Measurements from ENCODE around the gene CDH23. TPM values are rescaled to one million over a fixed set of nuclear protein-coding genes. Genes with fewer than 3 reads are reported as not detected.

The CDH23 gene
- total RNA-seq, 1 experiment from 2014 or later = 2.1 TPM

DNA sequence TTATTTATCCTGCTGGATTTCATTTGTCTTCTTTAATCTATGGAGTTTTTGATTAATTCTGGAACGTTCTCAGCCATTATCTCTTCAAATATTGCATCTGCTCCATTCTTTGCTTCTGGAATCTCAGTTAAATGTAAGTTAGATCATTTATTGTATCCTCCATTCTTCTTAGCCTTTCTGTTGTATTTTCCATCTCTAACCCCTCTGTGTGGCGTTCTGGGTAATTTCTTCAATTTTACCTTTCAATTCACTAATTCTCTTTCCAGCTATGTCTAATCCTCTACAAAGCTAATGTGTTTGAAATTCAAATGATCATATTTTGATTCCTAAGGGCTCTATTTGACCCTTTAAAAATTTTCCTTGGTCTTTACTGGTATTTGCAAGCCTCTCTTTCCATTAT lies 92.4 kb downstream of the CDH23 start:
- no peaks in the 10 kb centered on the region for H3K79me2 ChIP-seq (ENCODE audit: low read length)
- no peak overlapping the region for H3K4me2 ChIP-seq (ENCODE audit: low read depth, low read length, poor library complexity, severe bottlenecking)
- H3K9ac ChIP-seq (ENCODE audit: low read length) = no peak overlapping the region
- no peaks in the 10 kb centered on the region for H3K4me1 ChIP-seq (ENCODE audit: low read length)
- H3K9me3 ChIP-seq (ENCODE audit: low read length) = no peaks in the 10 kb centered on the region
- no peaks in the 10 kb centered on the region for H3K27me3 ChIP-seq (ENCODE audit: low read length)
- DNase-seq = no peak
- H2AFZ ChIP-seq (ENCODE audit: low read length) = no peak overlapping the region
- H3K27ac ChIP-seq (ENCODE audit: low read length) = no peak overlapping the region
- H4K20me1 ChIP-seq (ENCODE audit: insufficient read depth, low read depth, low read length) = no peaks in the 10 kb centered on the region
- H3K4me3 ChIP-seq (ENCODE audit: low read length) = no peak overlapping the region
- no peaks in the 10 kb centered on the region for H3K9me2 ChIP-seq (replicated peaks; ENCODE audit: insufficient read depth, low read length)
- no peaks in the 10 kb centered on the region for H3K36me3 ChIP-seq (ENCODE audit: insufficient read depth, low read length)

DNA sequence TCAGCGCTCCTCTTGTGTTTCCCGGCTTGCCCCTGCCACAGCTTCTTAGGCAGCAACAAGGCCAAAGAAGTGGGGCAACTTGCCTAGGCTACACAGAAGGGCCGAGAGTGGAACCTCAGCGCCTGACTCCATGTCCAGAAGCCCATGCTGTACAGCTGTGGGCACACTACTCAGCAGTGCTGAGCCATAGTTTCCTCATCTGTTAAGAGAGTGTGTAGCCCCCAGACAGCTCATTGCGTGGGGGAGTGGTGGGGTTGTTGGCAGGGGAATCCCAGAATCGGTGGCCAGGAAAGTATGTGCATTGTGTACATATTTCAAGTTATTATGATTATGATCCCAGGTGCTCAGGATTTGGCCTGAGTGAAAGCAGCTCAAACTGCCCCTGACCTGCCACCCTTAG lies 96.2 kb downstream of the CDH23 start:
- Histone ChIP-seq H3K36me3 (ENCODE audit: insufficient read depth, low read length) (no peaks in the 10 kb centered on the region), H3K27me3 (ENCODE audit: low read length) (no peaks in the 10 kb centered on the region), H3K9ac (ENCODE audit: low read length) (no peak overlapping the region), H3K27ac (ENCODE audit: low read length) (no peak overlapping the region), H3K4me1 (ENCODE audit: low read length) (no peaks in the 10 kb centered on the region), H3K79me2 (ENCODE audit: low read length) (no peaks in the 10 kb centered on the region), H3K4me3 (ENCODE audit: low read length) (no peak overlapping the region), H2AFZ (ENCODE audit: low read length) (no peak overlapping the region), H3K9me2 (replicated peaks; ENCODE audit: insufficient read depth, low read length) (no peaks in the 10 kb centered on the region), H4K20me1 (ENCODE audit: insufficient read depth, low read depth, low read length) (no peaks in the 10 kb centered on the region), H3K4me2 (ENCODE audit: low read depth, low read length, poor library complexity, severe bottlenecking) (no peak overlapping the region), H3K9me3 (ENCODE audit: low read length) (no peaks in the 10 kb centered on the region)
- no peak for DNase-seq

DNA sequence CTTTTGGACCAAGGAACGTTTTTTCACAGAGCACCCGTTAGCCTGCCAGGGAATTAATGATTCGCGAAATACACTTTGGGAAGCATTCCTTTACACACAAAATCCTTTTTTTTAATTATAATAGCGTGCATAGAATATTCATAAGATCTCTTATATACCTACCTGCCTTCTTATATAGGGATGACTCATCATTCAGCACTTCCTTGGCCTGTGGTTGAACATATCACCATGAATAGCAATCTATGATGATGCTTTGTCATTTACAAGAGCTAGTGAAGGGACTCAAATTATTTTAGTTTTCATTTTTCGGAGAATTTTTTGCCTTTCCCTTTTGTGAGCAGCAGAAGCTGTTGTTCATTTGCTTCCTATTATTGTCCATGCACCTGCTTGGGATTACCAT lies 97.0 kb downstream of the CDH23 start:
- Histone ChIP-seq H3K27ac (ENCODE audit: low read length) (no peak overlapping the region), H2AFZ (ENCODE audit: low read length) (no peak overlapping the region), H4K20me1 (ENCODE audit: insufficient read depth, low read depth, low read length) (no peaks in the 10 kb centered on the region), H3K4me3 (ENCODE audit: low read length) (no peak overlapping the region), H3K27me3 (ENCODE audit: low read length) (no peaks in the 10 kb centered on the region), H3K4me1 (ENCODE audit: low read length) (no peaks in the 10 kb centered on the region), H3K36me3 (ENCODE audit: insufficient read depth, low read length) (no peaks in the 10 kb centered on the region), H3K9me2 (replicated peaks; ENCODE audit: insufficient read depth, low read length) (no peaks in the 10 kb centered on the region), H3K9ac (ENCODE audit: low read length) (no peak overlapping the region), H3K9me3 (ENCODE audit: low read length) (no peaks in the 10 kb centered on the region), H3K4me2 (ENCODE audit: low read depth, low read length, poor library complexity, severe bottlenecking) (no peak overlapping the region), H3K79me2 (ENCODE audit: low read length) (no peaks in the 10 kb centered on the region)
- DNase-seq = no peak

DNA sequence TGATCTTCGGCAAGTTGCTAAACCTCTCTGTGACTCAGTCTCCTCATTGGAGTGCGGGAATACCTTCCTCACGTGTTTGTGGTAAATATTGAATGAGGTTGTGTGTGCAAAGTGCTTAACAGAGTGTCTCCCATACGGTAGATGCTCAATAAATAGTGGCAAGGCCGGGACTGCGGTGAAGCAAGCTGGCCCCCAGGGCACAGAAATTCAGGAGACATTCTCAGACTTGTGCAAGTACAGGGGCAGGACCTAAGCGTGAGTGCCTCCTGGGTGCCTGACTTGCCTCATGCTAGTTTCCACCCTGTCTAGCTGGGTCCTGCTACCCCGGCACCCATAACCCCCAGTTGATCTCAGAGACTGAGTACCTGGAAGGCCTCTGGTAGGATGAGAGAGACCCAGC lies 97.8 kb downstream of the CDH23 start:
- Histone ChIP-seq H3K4me3 (ENCODE audit: low read length) (no peak overlapping the region), H3K27me3 (ENCODE audit: low read length) (no peaks in the 10 kb centered on the region), H3K9ac (ENCODE audit: low read length) (no peak overlapping the region), H3K79me2 (ENCODE audit: low read length) (no peaks in the 10 kb centered on the region), H4K20me1 (ENCODE audit: insufficient read depth, low read depth, low read length) (no peaks in the 10 kb centered on the region), H3K9me2 (replicated peaks; ENCODE audit: insufficient read depth, low read length) (no peaks in the 10 kb centered on the region), H3K9me3 (ENCODE audit: low read length) (no peaks in the 10 kb centered on the region), H3K27ac (ENCODE audit: low read length) (no peak overlapping the region), H3K4me2 (ENCODE audit: low read depth, low read length, poor library complexity, severe bottlenecking) (no peak overlapping the region), H2AFZ (ENCODE audit: low read length) (no peak overlapping the region), H3K36me3 (ENCODE audit: insufficient read depth, low read length) (no peaks in the 10 kb centered on the region), H3K4me1 (ENCODE audit: low read length) (no peaks in the 10 kb centered on the region)
- DNase-seq = no peak

DNA sequence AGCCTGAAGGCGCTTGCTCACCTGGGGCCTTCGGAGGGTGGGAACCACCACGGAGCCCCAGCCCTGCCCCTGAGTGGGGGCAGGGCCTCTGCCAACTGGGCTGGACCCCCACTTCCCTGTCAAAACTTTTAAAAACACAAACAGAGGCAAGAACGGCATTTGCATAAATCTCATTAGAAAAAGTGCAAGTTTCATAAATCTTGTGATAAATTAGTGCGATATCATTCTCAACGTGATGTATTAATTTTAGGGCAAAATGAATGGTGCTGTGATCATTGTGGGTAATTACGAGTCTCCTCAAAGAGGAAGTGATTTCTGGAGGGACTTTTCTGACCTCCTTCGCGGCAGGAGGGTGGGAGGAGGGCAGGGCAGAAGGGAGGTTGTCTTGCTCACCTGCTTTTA lies 98.3 kb downstream of the CDH23 start:
- no peak overlapping the region for H3K27ac ChIP-seq (ENCODE audit: low read length)
- no peak for DNase-seq
- H3K79me2 ChIP-seq (ENCODE audit: low read length) = no peaks in the 10 kb centered on the region
- no peaks in the 10 kb centered on the region for H3K9me3 ChIP-seq (ENCODE audit: low read length)
- no peaks in the 10 kb centered on the region for H4K20me1 ChIP-seq (ENCODE audit: insufficient read depth, low read depth, low read length)
- no peak overlapping the region for H3K4me2 ChIP-seq (ENCODE audit: low read depth, low read length, poor library complexity, severe bottlenecking)
- H3K9ac ChIP-seq (ENCODE audit: low read length) = no peak overlapping the region
- H3K27me3 ChIP-seq (ENCODE audit: low read length) = no peaks in the 10 kb centered on the region
- no peaks in the 10 kb centered on the region for H3K36me3 ChIP-seq (ENCODE audit: insufficient read depth, low read length)
- no peak overlapping the region for H2AFZ ChIP-seq (ENCODE audit: low read length)
- no peaks in the 10 kb centered on the region for H3K9me2 ChIP-seq (replicated peaks; ENCODE audit: insufficient read depth, low read length)
- H3K4me1 ChIP-seq (ENCODE audit: low read length) = no peaks in the 10 kb centered on the region
- H3K4me3 ChIP-seq (ENCODE audit: low read length) = no peak overlapping the region

DNA sequence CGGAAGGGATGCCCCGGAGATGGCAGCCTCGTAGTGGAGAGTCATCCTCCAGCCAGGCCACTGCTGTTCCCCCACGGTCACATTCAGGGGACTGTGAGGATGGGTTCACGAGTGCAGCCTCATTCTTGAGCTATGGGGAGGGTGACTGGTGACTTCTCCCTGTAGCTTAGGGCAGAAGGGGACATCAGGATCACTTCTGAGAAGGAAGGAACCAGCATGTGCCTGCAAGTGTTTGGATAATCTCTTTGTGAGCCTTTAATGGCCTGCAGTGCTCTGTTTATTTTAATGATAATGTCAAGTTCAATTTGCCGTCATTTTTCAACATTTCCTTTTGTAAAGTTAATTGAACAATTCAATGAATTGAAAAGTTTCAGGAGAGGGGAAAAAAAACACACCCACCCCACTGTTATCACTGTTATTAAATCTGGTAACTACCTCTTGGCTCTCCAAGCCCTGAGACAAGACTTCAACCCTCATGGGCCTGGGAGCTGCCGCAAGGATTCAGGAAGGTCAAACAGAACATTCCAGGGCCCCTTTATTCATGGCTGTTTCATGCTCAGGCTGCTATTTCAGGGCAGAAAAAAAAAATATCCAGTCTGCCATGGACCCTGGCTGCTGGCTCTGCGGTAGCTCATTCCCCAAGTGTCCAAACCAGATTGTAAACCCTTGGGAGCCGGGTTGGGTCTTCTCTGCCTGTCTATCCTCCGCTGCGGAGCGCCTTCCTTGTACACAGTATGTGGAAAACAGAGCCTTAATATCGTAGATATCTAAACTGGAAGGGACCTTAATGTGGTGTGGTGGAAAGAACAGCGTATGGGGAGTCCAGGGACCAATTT lies 100.4 kb downstream of the CDH23 start:
- H3K4me2 ChIP-seq (ENCODE audit: low read depth, low read length, poor library complexity, severe bottlenecking) = no peak overlapping the region
- H3K79me2 ChIP-seq (ENCODE audit: low read length) = no peaks in the 10 kb centered on the region
- H3K9me2 ChIP-seq (replicated peaks; ENCODE audit: insufficient read depth, low read length) = no peaks in the 10 kb centered on the region
- no peaks in the 10 kb centered on the region for H4K20me1 ChIP-seq (ENCODE audit: insufficient read depth, low read depth, low read length)
- no peak for DNase-seq
- H3K4me1 ChIP-seq (ENCODE audit: low read length) = no peaks in the 10 kb centered on the region
- H2AFZ ChIP-seq (ENCODE audit: low read length) = no peak overlapping the region
- no peak overlapping the region for H3K4me3 ChIP-seq (ENCODE audit: low read length)
- no peaks in the 10 kb centered on the region for H3K9me3 ChIP-seq (ENCODE audit: low read length)
- no peak overlapping the region for H3K27ac ChIP-seq (ENCODE audit: low read length)
- no peaks in the 10 kb centered on the region for H3K27me3 ChIP-seq (ENCODE audit: low read length)
- H3K36me3 ChIP-seq (ENCODE audit: insufficient read depth, low read length) = no peaks in the 10 kb centered on the region
- no peak overlapping the region for H3K9ac ChIP-seq (ENCODE audit: low read length)

DNA sequence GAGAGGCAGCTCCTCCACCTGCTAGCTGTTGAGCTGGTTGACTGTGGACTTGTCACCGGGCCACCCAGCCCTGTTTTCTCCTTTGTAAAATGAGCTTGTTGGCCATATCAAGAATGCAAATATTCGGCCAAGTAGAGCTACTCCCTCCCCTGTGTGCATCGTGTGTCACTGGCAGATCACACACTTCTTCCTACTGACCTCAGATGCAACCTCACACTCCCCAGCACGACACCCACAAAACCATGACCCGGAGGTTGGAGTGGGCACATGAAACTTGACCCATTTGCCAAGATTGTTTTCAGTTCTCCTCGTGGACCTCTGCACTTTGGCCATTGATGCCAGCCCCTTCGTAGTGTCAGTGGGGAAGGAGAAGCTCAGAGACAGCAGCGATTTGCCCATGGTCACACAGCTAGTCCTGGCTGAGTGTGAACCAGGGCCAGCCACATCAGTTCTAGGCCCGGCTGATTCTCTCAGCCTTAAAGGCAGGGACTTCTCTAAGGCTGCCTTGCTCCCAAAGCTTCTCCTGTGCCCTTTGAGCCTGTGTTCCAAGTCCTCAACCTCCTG lies 101.1 kb downstream of the CDH23 start:
- no peak overlapping the region for H3K4me3 ChIP-seq (ENCODE audit: low read length)
- no peak overlapping the region for H3K27ac ChIP-seq (ENCODE audit: low read length)
- no peaks in the 10 kb centered on the region for H4K20me1 ChIP-seq (ENCODE audit: insufficient read depth, low read depth, low read length)
- no peaks in the 10 kb centered on the region for H3K79me2 ChIP-seq (ENCODE audit: low read length)
- no peak overlapping the region for H3K9ac ChIP-seq (ENCODE audit: low read length)
- no peaks in the 10 kb centered on the region for H3K27me3 ChIP-seq (ENCODE audit: low read length)
- no peaks in the 10 kb centered on the region for H3K9me3 ChIP-seq (ENCODE audit: low read length)
- no peaks in the 10 kb centered on the region for H3K36me3 ChIP-seq (ENCODE audit: insufficient read depth, low read length)
- no peaks in the 10 kb centered on the region for H3K9me2 ChIP-seq (replicated peaks; ENCODE audit: insufficient read depth, low read length)
- H3K4me2 ChIP-seq (ENCODE audit: low read depth, low read length, poor library complexity, severe bottlenecking) = no peak overlapping the region
- no peaks in the 10 kb centered on the region for H3K4me1 ChIP-seq (ENCODE audit: low read length)
- no peak for DNase-seq
- no peak overlapping the region for H2AFZ ChIP-seq (ENCODE audit: low read length)

DNA sequence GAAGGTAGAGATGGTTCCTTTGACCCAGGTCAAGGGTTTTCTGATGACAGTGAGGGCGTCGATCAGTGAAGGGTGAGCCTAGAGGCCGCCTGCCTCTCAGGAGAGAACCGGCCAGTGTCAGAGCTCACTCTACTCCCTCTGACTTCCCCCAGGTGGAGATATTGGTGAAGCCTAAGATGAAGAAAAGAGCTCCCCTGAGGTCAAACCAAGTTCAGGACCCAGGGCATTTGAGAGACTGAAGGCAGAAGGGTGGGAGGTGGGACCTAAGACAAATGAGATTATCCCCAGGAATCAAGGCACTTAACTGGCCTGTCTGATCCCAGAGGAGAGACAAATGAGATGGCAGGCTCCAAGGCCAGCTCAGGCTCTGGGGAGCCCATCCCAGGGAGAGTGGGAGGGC lies 104.7 kb downstream of the CDH23 start:
- H3K9ac ChIP-seq (ENCODE audit: low read length) = no peak overlapping the region
- H3K4me3 ChIP-seq (ENCODE audit: low read length) = no peak overlapping the region
- no peaks in the 10 kb centered on the region for H3K27me3 ChIP-seq (ENCODE audit: low read length)
- H3K36me3 ChIP-seq (ENCODE audit: insufficient read depth, low read length) = no peaks in the 10 kb centered on the region
- no peaks in the 10 kb centered on the region for H3K79me2 ChIP-seq (ENCODE audit: low read length)
- H3K9me2 ChIP-seq (replicated peaks; ENCODE audit: insufficient read depth, low read length) = no peaks in the 10 kb centered on the region
- H3K4me2 ChIP-seq (ENCODE audit: low read depth, low read length, poor library complexity, severe bottlenecking) = no peak overlapping the region
- no peak for DNase-seq
- no peak overlapping the region for H3K27ac ChIP-seq (ENCODE audit: low read length)
- H3K4me1 ChIP-seq (ENCODE audit: low read length) = no peaks in the 10 kb centered on the region
- H4K20me1 ChIP-seq (ENCODE audit: insufficient read depth, low read depth, low read length) = no peaks in the 10 kb centered on the region
- no peak overlapping the region for H2AFZ ChIP-seq (ENCODE audit: low read length)
- no peaks in the 10 kb centered on the region for H3K9me3 ChIP-seq (ENCODE audit: low read length)

Measured in Karpas-422 (cell line).